ENCODE results near the gene FCHSD2.

Gene FCHSD2

GRCh38 chr11:72908032-72908676, 234.0 kb downstream of the FCHSD2 start:
- Mint-ChIP-seq H3K4me3 (no peak overlapping the region), H3K4me1 (ENCODE audit: low read depth) (no peaks in the 10 kb centered on the region), H3K27ac (no peak overlapping the region), H3K9me3 (peaks cover 45% of the 10 kb centered on the region), H3K36me3 (ENCODE audit: low read depth) (peaks cover 46% of the 10 kb centered on the region), H3K27me3 (ENCODE audit: low read depth) (no peaks in the 10 kb centered on the region)

DNA sequence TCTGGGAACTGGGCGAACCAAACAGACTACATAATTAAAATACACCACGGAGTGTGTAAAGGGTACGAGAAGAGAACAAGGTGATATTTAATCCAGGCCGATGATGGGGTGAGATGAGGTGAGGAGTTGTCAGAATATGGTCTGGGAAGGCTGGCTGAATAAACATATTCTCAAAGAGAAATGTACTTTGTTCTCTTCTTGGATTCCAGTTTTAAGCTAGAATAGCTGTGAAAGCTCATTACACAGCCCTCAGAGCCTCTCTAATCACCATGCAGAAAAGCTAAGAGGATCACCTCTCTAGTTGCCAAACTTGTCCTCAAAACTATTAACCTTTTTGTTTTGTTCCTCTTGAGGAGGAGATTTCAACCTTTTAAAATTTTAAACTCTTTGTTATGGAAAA, 238.1 kb downstream of the FCHSD2 start:
- Mint-ChIP-seq H3K36me3 (ENCODE audit: low read depth) (peaks cover 30% of the 10 kb centered on the region), H3K4me3 (no peak overlapping the region), H3K27ac (no peak overlapping the region), H3K9me3 (peaks cover 17% of the 10 kb centered on the region), H3K27me3 (ENCODE audit: low read depth) (no peaks in the 10 kb centered on the region), H3K4me1 (ENCODE audit: low read depth) (peaks cover 2% of the 10 kb centered on the region)

GRCh38 chr11:72901374-72901773, 240.7 kb downstream of the FCHSD2 start:
- no peaks in the 10 kb centered on the region for H3K27me3 Mint-ChIP-seq (ENCODE audit: low read depth)
- H3K4me1 Mint-ChIP-seq (ENCODE audit: low read depth) = peaks cover 2% of the 10 kb centered on the region
- no peak overlapping the region for H3K27ac Mint-ChIP-seq
- H3K4me3 Mint-ChIP-seq = no peak overlapping the region
- H3K9me3 Mint-ChIP-seq = no peaks in the 10 kb centered on the region
- H3K36me3 Mint-ChIP-seq (ENCODE audit: low read depth) = peaks cover 14% of the 10 kb centered on the region

DNA sequence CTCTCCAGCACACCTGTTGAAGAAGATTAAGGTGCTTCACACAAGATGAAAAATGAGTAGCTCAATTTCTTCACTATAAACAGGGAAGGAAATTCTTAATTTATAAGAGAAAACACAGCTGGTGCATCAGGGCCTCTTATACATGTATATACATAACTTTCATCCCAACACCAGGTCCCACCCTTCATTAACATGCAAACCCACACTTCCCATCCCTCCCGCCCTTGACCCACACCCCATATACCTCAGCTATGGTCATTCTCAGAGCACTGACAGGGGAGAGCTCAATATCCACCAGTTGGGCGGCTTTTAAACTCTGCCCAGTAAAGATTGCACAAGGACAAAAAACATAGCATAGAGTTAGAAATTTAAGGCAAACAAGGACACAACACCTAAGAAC, 242.1 kb downstream of the FCHSD2 start:
- Mint-ChIP-seq H3K36me3 (ENCODE audit: low read depth) (peaks cover 10% of the 10 kb centered on the region), H3K4me3 (no peak overlapping the region), H3K27me3 (ENCODE audit: low read depth) (no peaks in the 10 kb centered on the region), H3K27ac (no peak overlapping the region), H3K4me1 (ENCODE audit: low read depth) (peaks cover 2% of the 10 kb centered on the region), H3K9me3 (no peaks in the 10 kb centered on the region)

DNA sequence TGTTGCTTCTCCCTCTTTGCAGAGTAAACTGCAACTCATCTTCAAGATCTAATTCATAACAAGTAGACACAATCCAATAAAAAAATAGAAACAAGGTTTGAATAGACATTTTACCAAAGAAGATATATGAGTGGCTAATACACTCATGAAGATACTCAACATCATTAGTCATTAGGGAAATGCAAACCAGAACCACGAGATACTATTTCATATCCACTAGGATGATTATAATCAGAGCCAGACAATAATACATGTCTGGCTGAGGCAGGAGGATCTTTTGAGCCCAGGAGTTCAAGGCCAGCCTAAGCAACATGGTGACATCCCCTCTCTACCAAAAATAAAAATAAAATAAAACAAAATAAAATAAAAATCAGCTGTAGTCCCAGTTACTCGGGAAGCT, 242.9 kb downstream of the FCHSD2 start:
- no peak overlapping the region for H3K4me3 Mint-ChIP-seq
- H3K27me3 Mint-ChIP-seq (ENCODE audit: low read depth) = no peaks in the 10 kb centered on the region
- H3K9me3 Mint-ChIP-seq = no peaks in the 10 kb centered on the region
- no peak overlapping the region for H3K27ac Mint-ChIP-seq
- H3K36me3 Mint-ChIP-seq (ENCODE audit: low read depth) = peaks cover 10% of the 10 kb centered on the region
- peaks cover 2% of the 10 kb centered on the region for H3K4me1 Mint-ChIP-seq (ENCODE audit: low read depth)

- Mint-ChIP-seq H3K36me3 (ENCODE audit: low read depth) (peaks cover 8% of the 10 kb centered on the region), H3K4me3 (no peak overlapping the region), H3K9me3 (no peaks in the 10 kb centered on the region), H3K27me3 (ENCODE audit: low read depth) (no peaks in the 10 kb centered on the region), H3K27ac (no peak overlapping the region), H3K4me1 (ENCODE audit: low read depth) (no peaks in the 10 kb centered on the region)
Measured at GRCh38 chr11:72897506-72897905, 244.6 kb downstream of the FCHSD2 start.

GRCh38 chr11:72896431-72896830, 245.7 kb downstream of the FCHSD2 start:
- H3K27me3 Mint-ChIP-seq (ENCODE audit: low read depth) = no peaks in the 10 kb centered on the region
- no peak overlapping the region for H3K4me3 Mint-ChIP-seq
- no peak overlapping the region for H3K27ac Mint-ChIP-seq
- H3K36me3 Mint-ChIP-seq (ENCODE audit: low read depth) = peaks cover 11% of the 10 kb centered on the region
- no peaks in the 10 kb centered on the region for H3K9me3 Mint-ChIP-seq
- no peaks in the 10 kb centered on the region for H3K4me1 Mint-ChIP-seq (ENCODE audit: low read depth)

GRCh38 chr11:72890881-72891280, 251.2 kb downstream of the FCHSD2 start:
- Mint-ChIP-seq H3K36me3 (ENCODE audit: low read depth) (peaks cover 17% of the 10 kb centered on the region), H3K27me3 (ENCODE audit: low read depth) (no peaks in the 10 kb centered on the region), H3K4me1 (ENCODE audit: low read depth) (no peaks in the 10 kb centered on the region), H3K9me3 (no peaks in the 10 kb centered on the region), H3K4me3 (no peak overlapping the region), H3K27ac (no peak overlapping the region)

GRCh38 chr11:72886619-72887018, 255.5 kb downstream of the FCHSD2 start:
- Mint-ChIP-seq H3K27ac (no peak overlapping the region), H3K9me3 (peaks cover under 1% of the 10 kb centered on the region), H3K4me1 (ENCODE audit: low read depth) (no peaks in the 10 kb centered on the region), H3K27me3 (ENCODE audit: low read depth) (no peaks in the 10 kb centered on the region), H3K36me3 (ENCODE audit: low read depth) (peaks cover 27% of the 10 kb centered on the region), H3K4me3 (no peak overlapping the region)

- Mint-ChIP-seq H3K4me1 (ENCODE audit: low read depth) (no peaks in the 10 kb centered on the region), H3K4me3 (no peak overlapping the region), H3K27me3 (ENCODE audit: low read depth) (no peaks in the 10 kb centered on the region), H3K9me3 (peaks cover 7% of the 10 kb centered on the region), H3K36me3 (ENCODE audit: low read depth) (peaks cover 32% of the 10 kb centered on the region), H3K27ac (no peak overlapping the region)
Measured at GRCh38 chr11:72885749-72886609, 256.1 kb downstream of the FCHSD2 start.

DNA sequence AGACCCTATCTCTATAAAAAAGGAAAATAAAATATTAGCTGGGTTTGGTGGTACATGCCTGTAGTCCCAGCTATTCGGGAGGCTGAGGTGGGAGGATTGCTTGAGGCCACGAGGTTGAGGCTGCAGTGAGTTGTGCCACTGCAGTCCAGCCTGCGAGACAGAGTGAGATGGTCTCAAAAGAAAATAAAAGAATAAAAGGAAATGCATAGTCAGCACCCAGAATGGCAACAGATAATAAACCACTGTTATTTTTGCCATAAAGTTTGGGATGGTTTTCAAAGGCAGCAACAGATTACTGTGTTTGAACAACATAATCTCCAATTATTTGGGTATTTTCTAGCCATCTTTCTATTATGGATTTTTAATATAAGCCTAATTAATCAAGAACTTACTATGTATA, 266.0 kb downstream of the FCHSD2 start:
- Mint-ChIP-seq H3K36me3 (ENCODE audit: low read depth) (peaks cover 33% of the 10 kb centered on the region), H3K27me3 (ENCODE audit: low read depth) (no peaks in the 10 kb centered on the region), H3K4me3 (no peak overlapping the region), H3K27ac (no peak overlapping the region), H3K9me3 (peaks cover 4% of the 10 kb centered on the region), H3K4me1 (ENCODE audit: low read depth) (no peaks in the 10 kb centered on the region)

GRCh38 chr11:72875736-72876135, 266.4 kb downstream of the FCHSD2 start:
- no peaks in the 10 kb centered on the region for H3K9me3 Mint-ChIP-seq
- H3K4me1 Mint-ChIP-seq (ENCODE audit: low read depth) = peaks cover 4% of the 10 kb centered on the region
- H3K36me3 Mint-ChIP-seq (ENCODE audit: low read depth) = peaks cover 29% of the 10 kb centered on the region
- H3K27ac Mint-ChIP-seq = no peak overlapping the region
- H3K27me3 Mint-ChIP-seq (ENCODE audit: low read depth) = no peaks in the 10 kb centered on the region
- no peak overlapping the region for H3K4me3 Mint-ChIP-seq

- H3K9me3 Mint-ChIP-seq = no peaks in the 10 kb centered on the region
- peaks cover 22% of the 10 kb centered on the region for H3K36me3 Mint-ChIP-seq (ENCODE audit: low read depth)
- H3K27me3 Mint-ChIP-seq (ENCODE audit: low read depth) = no peaks in the 10 kb centered on the region
- peaks cover 12% of the 10 kb centered on the region for H3K4me1 Mint-ChIP-seq (ENCODE audit: low read depth)
- H3K27ac Mint-ChIP-seq = no peak overlapping the region
- no peak overlapping the region for H3K4me3 Mint-ChIP-seq
Measured at GRCh38 chr11:72872012-72872411, 270.1 kb downstream of the FCHSD2 start.

GRCh38 chr11:72871119-72871518, 271.0 kb downstream of the FCHSD2 start:
- peaks cover 27% of the 10 kb centered on the region for H3K36me3 Mint-ChIP-seq (ENCODE audit: low read depth)
- no peak overlapping the region for H3K4me3 Mint-ChIP-seq
- H3K27ac Mint-ChIP-seq = no peak overlapping the region
- peaks cover 12% of the 10 kb centered on the region for H3K4me1 Mint-ChIP-seq (ENCODE audit: low read depth)
- H3K27me3 Mint-ChIP-seq (ENCODE audit: low read depth) = no peaks in the 10 kb centered on the region
- no peaks in the 10 kb centered on the region for H3K9me3 Mint-ChIP-seq

GRCh38 chr11:72869831-72870230, 272.3 kb downstream of the FCHSD2 start:
- H3K27ac Mint-ChIP-seq = no peak overlapping the region
- peaks cover 12% of the 10 kb centered on the region for H3K4me1 Mint-ChIP-seq (ENCODE audit: low read depth)
- H3K4me3 Mint-ChIP-seq = no peak overlapping the region
- no peaks in the 10 kb centered on the region for H3K27me3 Mint-ChIP-seq (ENCODE audit: low read depth)
- peaks cover 22% of the 10 kb centered on the region for H3K36me3 Mint-ChIP-seq (ENCODE audit: low read depth)
- H3K9me3 Mint-ChIP-seq = no peaks in the 10 kb centered on the region

Measured in T-helper 1 cell treated with Interleukin-12 subunit alpha and Interleukin-12 subunit beta and Interleukin-4 antibody, amounts not matched to agents 30 μg/mL and 1 μg/mL, for 36 hours (primary cell).